ENCODE results near the gene UACA.
A peak's percentile ranks its signal among the peaks of the same experiment; 100 is the strongest.

The UACA gene

DNA sequence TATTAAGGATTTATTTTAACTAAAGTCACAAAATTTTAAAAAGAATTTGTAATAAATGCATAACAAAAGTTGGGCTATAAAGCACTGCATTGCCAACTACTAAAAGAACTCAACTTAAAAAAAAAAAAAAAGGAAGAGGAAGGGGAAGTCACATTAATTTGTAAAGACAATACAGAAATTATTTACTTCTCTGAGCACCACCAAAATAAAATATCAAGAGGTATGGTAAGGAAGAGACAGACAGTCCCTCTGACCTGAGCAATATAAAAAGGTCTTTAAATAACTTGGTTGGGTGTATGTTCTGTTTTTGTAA, 83.5 kb downstream of the UACA start:
- no peak for DNase-seq (ENCODE audit: low read depth, low spot score)
- in situ Hi-C loops (cut with HindIII; ENCODE audit: low sequenced_read_pairs): no loop called here
- TF ChIP-seq, protein P1, sequence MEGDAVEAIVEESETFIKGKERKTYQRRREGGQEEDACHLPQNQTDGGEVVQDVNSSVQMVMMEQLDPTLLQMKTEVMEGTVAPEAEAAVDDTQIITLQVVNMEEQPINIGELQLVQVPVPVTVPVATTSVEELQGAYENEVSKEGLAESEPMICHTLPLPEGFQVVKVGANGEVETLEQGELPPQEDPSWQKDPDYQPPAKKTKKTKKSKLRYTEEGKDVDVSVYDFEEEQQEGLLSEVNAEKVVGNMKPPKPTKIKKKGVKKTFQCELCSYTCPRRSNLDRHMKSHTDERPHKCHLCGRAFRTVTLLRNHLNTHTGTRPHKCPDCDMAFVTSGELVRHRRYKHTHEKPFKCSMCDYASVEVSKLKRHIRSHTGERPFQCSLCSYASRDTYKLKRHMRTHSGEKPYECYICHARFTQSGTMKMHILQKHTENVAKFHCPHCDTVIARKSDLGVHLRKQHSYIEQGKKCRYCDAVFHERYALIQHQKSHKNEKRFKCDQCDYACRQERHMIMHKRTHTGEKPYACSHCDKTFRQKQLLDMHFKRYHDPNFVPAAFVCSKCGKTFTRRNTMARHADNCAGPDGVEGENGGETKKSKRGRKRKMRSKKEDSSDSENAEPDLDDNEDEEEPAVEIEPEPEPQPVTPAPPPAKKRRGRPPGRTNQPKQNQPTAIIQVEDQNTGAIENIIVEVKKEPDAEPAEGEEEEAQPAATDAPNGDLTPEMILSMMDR (IDR thresholded peaks at IDR 0.05; ENCODE audit: low read depth, low read length): no peak

DNA sequence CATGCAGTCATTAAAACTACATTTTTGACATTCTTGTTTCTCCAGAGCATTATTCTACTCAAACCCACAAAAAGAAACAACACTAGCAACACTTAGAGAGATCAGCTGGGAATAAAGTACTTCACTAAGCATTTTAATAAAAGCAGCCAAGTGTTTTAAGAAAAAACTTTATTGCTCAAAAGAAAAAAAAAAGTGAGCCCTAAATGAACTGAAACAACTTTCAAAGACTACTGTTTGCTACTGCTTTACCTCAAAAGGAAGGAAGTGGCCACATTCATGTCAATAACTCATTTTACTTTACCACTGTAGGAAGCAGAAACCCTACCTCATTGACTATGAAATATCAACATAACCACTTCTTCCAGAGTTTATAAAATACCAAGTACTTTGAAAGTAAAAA, 91.3 kb downstream of the UACA start:
- in situ Hi-C loops (cut with HindIII; ENCODE audit: low sequenced_read_pairs): no loop called here
- peak; percentile 26 for DNase-seq (ENCODE audit: low read depth, low spot score)
- TF ChIP-seq, protein P1 (IDR thresholded peaks at IDR 0.05; ENCODE audit: low read depth, low read length): no peak
- H3K4me3 ChIP-seq (ENCODE audit: low read depth, low read length): no peak overlapping the region

More for the DNA sequence above, 83.5 kb downstream of the UACA start:
- no peak overlapping the region for H3K4me3 ChIP-seq (ENCODE audit: low read depth, low read length)

DNA sequence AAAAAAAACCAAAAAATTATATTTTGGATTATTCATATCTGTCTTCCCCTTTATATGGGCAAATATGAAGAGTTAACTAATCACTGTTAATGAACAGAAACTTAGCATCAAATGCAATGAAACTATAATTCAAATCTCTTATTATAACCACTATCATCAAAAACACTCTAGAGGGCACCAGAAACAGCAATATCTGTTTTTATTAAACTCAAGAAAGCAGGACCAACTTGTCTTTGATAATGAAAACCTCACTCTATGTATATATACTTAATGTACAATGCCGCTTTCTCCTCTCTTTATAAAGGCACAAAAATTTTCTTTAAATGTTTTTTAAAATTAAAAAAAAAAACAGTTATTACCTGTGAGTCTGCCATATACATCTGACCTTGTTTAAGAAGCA, 92.7 kb downstream of the UACA start:
- in situ Hi-C loops (cut with HindIII; ENCODE audit: low sequenced_read_pairs): no loop called here
- DNase-seq (ENCODE audit: low read depth, low spot score): peak; percentile 27
- TF ChIP-seq, protein P1 (IDR thresholded peaks at IDR 0.05; ENCODE audit: low read depth, low read length): peak; percentile 11
- no peak overlapping the region for H3K4me3 ChIP-seq (ENCODE audit: low read depth, low read length)

DNA sequence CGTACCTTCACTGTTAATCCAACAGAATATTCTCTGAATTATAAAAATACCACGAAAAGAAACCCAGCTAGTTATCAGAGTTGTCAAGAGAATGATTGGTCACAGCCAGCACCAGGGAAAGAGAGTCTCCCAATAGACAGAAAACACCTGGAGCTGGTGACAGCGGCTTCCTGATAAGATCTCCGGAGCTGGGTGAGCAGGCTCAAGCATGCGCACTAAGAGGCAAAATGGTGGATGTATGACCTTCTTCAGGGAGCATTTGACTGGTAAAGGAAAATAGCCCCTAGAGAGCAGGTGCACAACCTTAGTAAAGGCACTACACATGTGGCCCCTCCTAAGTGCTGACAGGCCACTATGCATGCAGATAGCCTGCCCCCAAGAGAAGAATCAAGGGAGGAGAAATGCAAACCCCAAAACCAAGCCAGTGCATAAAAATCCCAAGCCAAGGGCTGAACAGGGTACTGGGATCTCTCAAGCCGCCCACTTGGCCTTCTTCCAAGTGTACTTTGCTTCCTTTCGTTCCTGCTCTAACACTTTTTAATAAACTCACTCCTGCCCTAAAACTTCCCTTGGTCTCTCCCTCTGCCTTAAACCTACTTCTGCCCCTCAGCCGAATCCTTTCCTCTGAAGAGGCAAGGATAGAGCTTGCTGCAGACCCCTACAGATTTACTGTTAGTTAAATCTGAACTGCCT, 93.2 kb downstream of the UACA start:
- in situ Hi-C loops (cut with HindIII; ENCODE audit: low sequenced_read_pairs): no loop called here
- TF ChIP-seq, protein P1 (IDR thresholded peaks at IDR 0.05; ENCODE audit: low read depth, low read length): no peak

DNA sequence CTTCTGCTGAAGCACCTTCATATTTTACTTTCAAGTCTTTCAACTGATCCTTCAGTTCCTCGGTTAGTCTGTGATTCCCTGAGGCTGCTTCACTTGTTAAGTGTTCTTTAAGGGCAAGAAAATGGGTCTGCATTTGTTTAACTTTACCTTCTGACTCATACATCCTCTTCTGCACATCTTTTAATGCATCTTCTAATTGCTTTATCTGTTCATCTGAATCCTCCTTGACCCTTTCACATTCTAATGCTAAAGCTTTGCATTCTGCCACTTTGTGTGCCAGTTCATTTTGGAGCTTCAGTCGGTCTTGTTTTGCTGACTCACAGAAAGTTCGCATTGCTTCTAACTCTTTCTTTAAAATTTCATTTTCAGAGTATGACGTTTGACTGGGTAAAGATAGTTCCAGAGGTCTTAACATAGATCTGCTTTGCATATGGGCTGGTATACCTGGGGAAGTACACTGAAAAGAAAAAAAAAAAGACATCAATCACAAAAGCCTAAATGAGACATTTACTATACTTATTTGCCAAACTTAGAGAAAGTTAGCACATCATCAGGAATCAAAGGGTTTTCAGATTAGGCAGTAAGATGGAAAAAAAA, 94.3 kb downstream of the UACA start:
- TF ChIP-seq, protein P1 (IDR thresholded peaks at IDR 0.05; ENCODE audit: low read depth, low read length): no peak
- in situ Hi-C loops (cut with HindIII; ENCODE audit: low sequenced_read_pairs): no loop called here
- no peak overlapping the region for H3K4me3 ChIP-seq (ENCODE audit: low read depth, low read length)
- DNase-seq (ENCODE audit: low read depth, low spot score): no peak

More for the DNA sequence above, 93.2 kb downstream of the UACA start:
- DNase-seq (ENCODE audit: low read depth, low spot score): no peak
- no peak overlapping the region for H3K4me3 ChIP-seq (ENCODE audit: low read depth, low read length)

DNA sequence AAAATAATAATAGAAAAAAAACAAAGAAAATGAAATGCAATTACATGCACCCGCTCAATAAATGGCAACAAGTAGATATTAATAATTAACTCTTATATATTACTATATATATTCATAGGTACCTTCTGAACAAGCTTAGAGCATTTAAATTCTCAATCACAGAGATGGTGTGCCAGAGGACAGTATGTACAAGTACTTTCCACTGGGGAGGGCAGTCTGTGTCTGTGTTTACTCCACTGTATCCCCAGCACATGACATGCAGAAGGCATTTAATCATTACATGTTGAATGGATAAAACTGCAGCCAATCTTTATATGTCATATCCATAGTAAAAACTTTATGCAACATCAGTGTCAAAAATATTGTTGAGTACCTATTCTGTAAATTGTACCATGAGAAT, 97.8 kb downstream of the UACA start:
- no peak for DNase-seq (ENCODE audit: low read depth, low spot score)
- in situ Hi-C loops (cut with HindIII; ENCODE audit: low sequenced_read_pairs): no loop called here
- H3K4me3 ChIP-seq (ENCODE audit: low read depth, low read length): no peak overlapping the region
- TF ChIP-seq, protein P1 (IDR thresholded peaks at IDR 0.05; ENCODE audit: low read depth, low read length): no peak
